HEK293 (cell line): ENCODE results near the gene ZNF433.
"Not testable (repeated sequence)": the region's sequence is repeated elsewhere in the genome, so short reads cannot be mapped to it uniquely, and the experiment has no call there.

Source experiments
- CTCF ChIA-PET: fragments of 350-600 bp; formaldehyde crosslinking; extraction: SDS; loops from one replicate; lab custom pipeline; 2021; ENCODE audit warnings: antibody characterized with exemption; lab: Yijun Ruan, JAX
- POLR2A ChIA-PET: fragments of 300-600 bp; formaldehyde crosslinking; extraction: SDS; loops from one replicate; lab custom pipeline; 2020; ENCODE audit warnings: antibody characterized with exemption, inconsistent platforms; lab: Yijun Ruan, JAX
- H3K27ac ChIP-seq: fragments of 200-500 bp; sonication (Bioruptor generic); 2 replicates; pipeline ENCODE4 v1.5.1; 2014; ENCODE audit warnings: low read depth, low read length, control low read depth, inconsistent platforms; ENCODE audit errors: extremely low read depth
- H3K36me3 ChIP-seq, 2 experiments: fragments of 200-500 bp in 1 of 2; sonication (Bioruptor generic) in 1 of 2; 1 replicate in 1 of 2; 2 replicates in 1 of 2; pipeline ENCODE4 v1.5.1; 2014 to 2017; ENCODE audit warnings: inconsistent platforms in 2 of 2, low read length in 2 of 2; ENCODE audit not compliant: control insufficient read depth in 2 of 2, insufficient read depth in 1 of 2
- H3K4me1 ChIP-seq: fragments of 200-500 bp; sonication (Bioruptor generic); 2 replicates; pipeline ENCODE4 v1.5.1; 2014; ENCODE audit warnings: mild to moderate bottlenecking, low read length, inconsistent platforms; ENCODE audit not compliant: control insufficient read depth, insufficient read depth
- H3K4me3 ChIP-seq: 2 replicates; pipeline ENCODE4 v1.5.1; 2011; ENCODE audit warnings: low read depth, mild to moderate bottlenecking, control low read depth, low read length, moderate library complexity
- H3K9me3 ChIP-seq: fragments of 200-500 bp; sonication (Bioruptor generic); 2 replicates; pipeline ENCODE4 v1.5.1; 2014; ENCODE audit warnings: low read depth, low read length, inconsistent platforms; ENCODE audit not compliant: control insufficient read depth, insufficient read depth
- BCL11B ChIP-seq: fragments of 450-650 bp; formaldehyde crosslinking; IDR thresholded peaks from 2 replicates; pipeline ENCODE4 v1.5.1; 2016; ENCODE audit warnings: low read depth, missing biosample characterization, missing genetic modification characterization
- KLF7 ChIP-seq: fragments of 450-650 bp; formaldehyde crosslinking; IDR thresholded peaks from 2 replicates; pipeline ENCODE4 v1.5.1; 2016; ENCODE audit warnings: missing biosample characterization, missing genetic modification characterization, borderline replicate concordance
- PRDM10 ChIP-seq: fragments of 450-650 bp; formaldehyde crosslinking; IDR thresholded peaks from 2 replicates; pipeline ENCODE4 v1.5.1; 2016; ENCODE audit warnings: missing biosample characterization, missing genetic modification characterization
- SETDB1 ChIP-seq: IDR thresholded peaks from one replicate; pipeline ENCODE4 v1.6.1; 2017; ENCODE audit warnings: mild to moderate bottlenecking, low read length, moderate library complexity, mixed read lengths; ENCODE audit not compliant: insufficient read length
- TRIM28 ChIP-seq: IDR thresholded peaks from 2 replicates; pipeline ENCODE4 v1.6.1; 2011; ENCODE audit warnings: low read length, control low read depth, borderline replicate concordance
- ZBTB20 ChIP-seq: fragments of 450-650 bp; formaldehyde crosslinking; IDR thresholded peaks from 2 replicates; pipeline ENCODE4 v1.5.1; 2016; ENCODE audit warnings: missing biosample characterization, missing genetic modification characterization
- ZFHX2 ChIP-seq: fragments of 450-650 bp; formaldehyde crosslinking; conservative IDR thresholded peaks from 2 replicates; pipeline ENCODE4 v1.5.1; 2016; ENCODE audit warnings: missing biosample characterization, missing genetic modification characterization
- ZFP69B ChIP-seq: fragments of 450-650 bp; formaldehyde crosslinking; IDR thresholded peaks from 2 replicates; pipeline ENCODE4 v1.5.1; 2016; ENCODE audit warnings: missing biosample characterization, missing genetic modification characterization
- ZNF132 ChIP-seq: fragments of 450-650 bp; formaldehyde crosslinking; IDR thresholded peaks from 2 replicates; pipeline ENCODE4 v1.5.1; 2017; ENCODE audit warnings: missing biosample characterization, missing genetic modification characterization, borderline replicate concordance
- ZNF140 ChIP-seq: fragments of 450-650 bp; formaldehyde crosslinking; IDR thresholded peaks from 2 replicates; pipeline ENCODE4 v1.5.1; 2016; ENCODE audit warnings: missing biosample characterization, missing genetic modification characterization
- ZNF175 ChIP-seq: fragments of 450-650 bp; formaldehyde crosslinking; IDR thresholded peaks from 2 replicates; pipeline ENCODE4 v1.5.1; 2016; ENCODE audit warnings: missing biosample characterization, missing genetic modification characterization
- ZNF19 ChIP-seq: fragments of 450-650 bp; formaldehyde crosslinking; IDR thresholded peaks from 2 replicates; pipeline ENCODE4; 2016; ENCODE audit warnings: missing biosample characterization, missing genetic modification characterization, low read depth
- ZNF274 ChIP-seq, 2 experiments: fragments of 200-500 bp in 1 of 2; fragments of 450-650 bp in 1 of 2; sonication (Bioruptor generic) in 1 of 2; formaldehyde crosslinking in 1 of 2; IDR thresholded peaks; 2 replicates each; pipeline versions ENCODE4 v1.5.1 to v1.6.1; 2014 to 2016; ENCODE audit warnings: borderline replicate concordance in 1 of 2, inconsistent platforms in 1 of 2, low read length in 1 of 2, missing biosample characterization in 1 of 2, missing genetic modification characterization in 1 of 2
- ZNF423 ChIP-seq: fragments of 450-650 bp; formaldehyde crosslinking; IDR thresholded peaks from 2 replicates; pipeline ENCODE4 v1.5.1; 2016; ENCODE audit warnings: missing biosample characterization, missing genetic modification characterization
- ZNF561 ChIP-seq: fragments of 450-650 bp; IDR thresholded peaks from 2 replicates; pipeline ENCODE4 v1.5.1; 2018; ENCODE audit warnings: missing biosample characterization, missing genetic modification characterization, borderline replicate concordance
- ZNF624 ChIP-seq: fragments of 450-650 bp; formaldehyde crosslinking; IDR thresholded peaks from 2 replicates; pipeline ENCODE4 v1.5.1; 2017; ENCODE audit warnings: missing biosample characterization, missing genetic modification characterization
- ZNF664 ChIP-seq: fragments of 450-650 bp; formaldehyde crosslinking; IDR thresholded peaks from 2 replicates; pipeline ENCODE4 v1.5.1; 2016; ENCODE audit warnings: missing biosample characterization, missing genetic modification characterization
- ZNF76 ChIP-seq: fragments of 450-650 bp; formaldehyde crosslinking; IDR thresholded peaks from 2 replicates; pipeline ENCODE4; 2016; ENCODE audit warnings: low read depth, missing biosample characterization, missing genetic modification characterization, borderline replicate concordance
- ZXDB ChIP-seq: fragments of 450-650 bp; formaldehyde crosslinking; IDR thresholded peaks from 2 replicates; pipeline ENCODE4 v1.5.1; 2016; ENCODE audit warnings: missing biosample characterization, missing genetic modification characterization
- TF ChIP-seq, protein P1 (sequence below): fragments of 450-650 bp; formaldehyde crosslinking; IDR thresholded peaks from 2 replicates; pipeline ENCODE4 v1.5.1; 2016; ENCODE audit warnings: missing biosample characterization, missing genetic modification characterization
- TF ChIP-seq, protein P2 (sequence below): fragments of 450-650 bp; formaldehyde crosslinking; IDR thresholded peaks from 2 replicates; pipeline ENCODE4 v1.5.1; 2016; ENCODE audit warnings: missing biosample characterization, missing genetic modification characterization
- TF ChIP-seq, protein P3 (sequence below): fragments of 450-650 bp; formaldehyde crosslinking; IDR thresholded peaks from 2 replicates; pipeline ENCODE4 v1.5.0; 2017; ENCODE audit warnings: missing biosample characterization, missing genetic modification characterization, borderline replicate concordance

Gene ZNF433

DNA sequence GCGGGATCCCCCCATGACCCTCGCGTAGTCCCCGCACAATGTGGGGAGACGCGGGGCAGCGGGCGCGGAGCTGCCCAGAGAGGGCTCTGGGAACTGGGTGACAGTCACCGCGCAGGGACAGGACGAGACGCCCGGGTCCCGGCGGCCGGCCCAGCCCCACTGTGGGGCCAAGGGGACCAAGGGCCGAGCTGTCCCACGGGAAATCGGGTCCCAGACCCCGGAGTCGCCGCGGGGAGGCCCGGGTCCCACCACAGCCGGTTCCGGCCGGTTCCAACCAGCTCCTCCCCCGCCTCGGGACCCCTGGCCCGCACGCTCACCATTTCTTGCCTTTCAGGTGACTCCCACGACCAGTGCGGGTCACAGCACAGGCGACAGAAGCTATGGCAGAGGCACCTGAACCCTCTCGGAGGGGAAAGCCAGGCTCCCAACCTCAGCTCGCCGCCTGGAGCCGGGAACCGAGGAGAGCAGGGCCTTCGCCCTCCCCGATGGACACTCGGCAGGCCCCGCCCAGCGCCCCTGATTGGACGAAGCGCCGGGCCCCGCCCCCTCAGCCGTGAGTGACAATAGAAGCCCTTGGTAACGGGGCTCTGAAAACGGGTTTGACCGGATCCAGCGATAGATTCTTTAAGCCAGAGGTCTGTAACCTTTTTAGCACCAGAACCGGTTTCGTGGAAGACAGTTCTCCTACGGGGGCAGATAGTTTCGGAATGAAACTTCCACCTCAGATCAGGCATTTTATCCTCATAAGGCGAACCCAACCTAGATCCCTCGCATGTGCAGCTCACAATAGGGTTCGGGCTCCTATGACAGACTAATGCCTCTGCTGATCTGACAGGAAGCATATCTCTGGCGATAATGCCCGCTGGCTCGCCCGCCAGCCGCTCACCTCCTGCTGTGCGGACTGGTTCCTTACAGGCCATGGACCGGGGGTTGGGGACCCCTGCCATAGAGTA is at the start of gene ZNF433 (continued):
- TF ChIP-seq ZNF423 (tag by site-specific recombination) (no peak), ZNF561 (peak; percentile 54; the same call in 1 of the 2 replicates), PRDM10 (tag by site-specific recombination) (0 out of 2 replicates have a peak, but pooled peaks have one; percentile 47), ZFHX2 (tag by site-specific recombination) (0 out of 2 replicates have a peak, but pooled peaks have one; percentile 29), ZBTB20 (tag by site-specific recombination) (peak; percentile 66; the same call in 1 of the 2 replicates), ZNF19 (tag by site-specific recombination) (no peak), ZFP69B (tag by site-specific recombination) (peak; percentile 89), ZNF76 (tag by site-specific recombination) (peak; percentile 43; the same call in 1 of the 2 replicates), ZXDB (peak; percentile 67; the same call in 1 of the 2 replicates)
- TF ChIP-seq, protein P1, sequence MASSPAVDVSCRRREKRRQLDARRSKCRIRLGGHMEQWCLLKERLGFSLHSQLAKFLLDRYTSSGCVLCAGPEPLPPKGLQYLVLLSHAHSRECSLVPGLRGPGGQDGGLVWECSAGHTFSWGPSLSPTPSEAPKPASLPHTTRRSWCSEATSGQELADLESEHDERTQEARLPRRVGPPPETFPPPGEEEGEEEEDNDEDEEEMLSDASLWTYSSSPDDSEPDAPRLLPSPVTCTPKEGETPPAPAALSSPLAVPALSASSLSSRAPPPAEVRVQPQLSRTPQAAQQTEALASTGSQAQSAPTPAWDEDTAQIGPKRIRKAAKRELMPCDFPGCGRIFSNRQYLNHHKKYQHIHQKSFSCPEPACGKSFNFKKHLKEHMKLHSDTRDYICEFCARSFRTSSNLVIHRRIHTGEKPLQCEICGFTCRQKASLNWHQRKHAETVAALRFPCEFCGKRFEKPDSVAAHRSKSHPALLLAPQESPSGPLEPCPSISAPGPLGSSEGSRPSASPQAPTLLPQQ (tag by site-specific recombination) = peak; percentile 90
- TF ChIP-seq, protein P2, sequence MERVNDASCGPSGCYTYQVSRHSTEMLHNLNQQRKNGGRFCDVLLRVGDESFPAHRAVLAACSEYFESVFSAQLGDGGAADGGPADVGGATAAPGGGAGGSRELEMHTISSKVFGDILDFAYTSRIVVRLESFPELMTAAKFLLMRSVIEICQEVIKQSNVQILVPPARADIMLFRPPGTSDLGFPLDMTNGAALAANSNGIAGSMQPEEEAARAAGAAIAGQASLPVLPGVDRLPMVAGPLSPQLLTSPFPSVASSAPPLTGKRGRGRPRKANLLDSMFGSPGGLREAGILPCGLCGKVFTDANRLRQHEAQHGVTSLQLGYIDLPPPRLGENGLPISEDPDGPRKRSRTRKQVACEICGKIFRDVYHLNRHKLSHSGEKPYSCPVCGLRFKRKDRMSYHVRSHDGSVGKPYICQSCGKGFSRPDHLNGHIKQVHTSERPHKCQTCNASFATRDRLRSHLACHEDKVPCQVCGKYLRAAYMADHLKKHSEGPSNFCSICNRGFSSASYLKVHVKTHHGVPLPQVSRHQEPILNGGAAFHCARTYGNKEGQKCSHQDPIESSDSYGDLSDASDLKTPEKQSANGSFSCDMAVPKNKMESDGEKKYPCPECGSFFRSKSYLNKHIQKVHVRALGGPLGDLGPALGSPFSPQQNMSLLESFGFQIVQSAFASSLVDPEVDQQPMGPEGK (tag by site-specific recombination) = peak; percentile 54

DNA sequence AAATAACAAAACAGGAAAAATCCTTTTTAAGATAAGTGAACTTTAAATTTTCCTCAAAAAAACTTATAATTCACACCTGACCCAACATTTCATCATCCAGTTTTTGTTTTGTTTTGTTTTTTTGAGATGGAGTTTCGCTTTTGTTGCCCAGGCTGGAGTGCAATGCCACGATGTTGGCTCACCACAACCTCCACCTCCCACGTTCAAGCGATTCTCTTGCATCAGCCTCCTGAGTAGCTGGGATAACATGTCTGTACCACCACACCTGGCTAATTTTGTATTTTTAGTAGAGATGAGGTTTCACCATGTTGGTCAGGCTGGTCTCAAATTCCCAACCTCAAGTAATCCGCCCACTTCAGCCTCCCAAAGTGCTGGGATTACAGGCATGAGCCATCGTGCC is 47.9 kb upstream of the ZNF433 start:
- H3K27ac ChIP-seq, POLR2A ChIA-PET, H3K4me3 ChIP-seq, H3K36me3 ChIP-seq, H3K9me3 ChIP-seq, H3K4me1 ChIP-seq, CTCF ChIA-PET: not testable (repeated sequence)

- Histone ChIP-seq H3K36me3 (no peaks in the 10 kb centered on the region), H3K4me3 (no peak overlapping the region), H3K27ac (no peak overlapping the region), H3K9me3 (no peaks in the 10 kb centered on the region), H3K4me1 (no peaks in the 10 kb centered on the region)
- ChIA-PET CTCF (no interaction called here), POLR2A (no interaction called here)
- TF ChIP-seq ZNF274 (IDR thresholded peaks at IDR 0.05; ENCODE audit: low read length) (no peak), ZNF274 (tag by site-specific recombination; IDR thresholded peaks at IDR 0.05; ENCODE audit: borderline replicate concordance) (peak; percentile 62; the same call in 1 of the 2 replicates), ZNF132 (no peak), ZNF140 (no peak), ZNF624 (tag by site-specific recombination) (no peak), ZNF664 (tag by site-specific recombination) (no peak), SETDB1 (peak; percentile 75), TRIM28 (peak; percentile 25; the same call in 1 of the 2 replicates), ZNF175 (no peak), BCL11B (no peak), KLF7 (tag by site-specific recombination) (no peak)
- TF ChIP-seq, protein P3, sequence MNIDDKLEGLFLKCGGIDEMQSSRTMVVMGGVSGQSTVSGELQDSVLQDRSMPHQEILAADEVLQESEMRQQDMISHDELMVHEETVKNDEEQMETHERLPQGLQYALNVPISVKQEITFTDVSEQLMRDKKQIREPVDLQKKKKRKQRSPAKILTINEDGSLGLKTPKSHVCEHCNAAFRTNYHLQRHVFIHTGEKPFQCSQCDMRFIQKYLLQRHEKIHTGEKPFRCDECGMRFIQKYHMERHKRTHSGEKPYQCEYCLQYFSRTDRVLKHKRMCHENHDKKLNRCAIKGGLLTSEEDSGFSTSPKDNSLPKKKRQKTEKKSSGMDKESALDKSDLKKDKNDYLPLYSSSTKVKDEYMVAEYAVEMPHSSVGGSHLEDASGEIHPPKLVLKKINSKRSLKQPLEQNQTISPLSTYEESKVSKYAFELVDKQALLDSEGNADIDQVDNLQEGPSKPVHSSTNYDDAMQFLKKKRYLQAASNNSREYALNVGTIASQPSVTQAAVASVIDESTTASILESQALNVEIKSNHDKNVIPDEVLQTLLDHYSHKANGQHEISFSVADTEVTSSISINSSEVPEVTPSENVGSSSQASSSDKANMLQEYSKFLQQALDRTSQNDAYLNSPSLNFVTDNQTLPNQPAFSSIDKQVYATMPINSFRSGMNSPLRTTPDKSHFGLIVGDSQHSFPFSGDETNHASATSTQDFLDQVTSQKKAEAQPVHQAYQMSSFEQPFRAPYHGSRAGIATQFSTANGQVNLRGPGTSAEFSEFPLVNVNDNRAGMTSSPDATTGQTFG (tag by site-specific recombination) = no peak
Observed at GRCh38 chr19:12077375-12077774, 41.9 kb upstream of the ZNF433 start.
